Endothelial cell of umbilical vein (primary cell): ENCODE measurements around the gene ADNP. TPM values are rescaled to one million over a fixed set of nuclear protein-coding genes. Genes with fewer than 3 reads are reported as not detected.

ENCODE experiments used
- BruUV-seq: library from RNA; stranded (reverse); fragments of 400-500 nt; replicated peaks from 2 replicates; lab custom pipeline; 2021; lab: Mats Ljungman, UMichigan
- CTCF ChIA-PET: fragments of 300-600, 350-600 bp; sonication (Branson Sonifier 250); formaldehyde crosslinking; loops from one replicate; lab custom pipeline; 2021; ENCODE audit warnings: antibody characterized with exemption, inconsistent platforms; lab: Charles Lee
- POLR2A ChIA-PET: fragments of 300-600, 350-600 bp; sonication (Branson Sonifier 250); formaldehyde crosslinking; loops from one replicate; lab custom pipeline; 2021; ENCODE audit warnings: antibody characterized with exemption, inconsistent platforms; lab: Charles Lee
- DNase-seq: peaks from one replicate; pipeline ENCODE4 v3.0.0-alpha.2; 2011; ENCODE audit warnings: low read depth, low spot score
- FAIRE-seq: peaks from 2 replicates; lab custom pipeline; 2011; peaks lifted over from hg19 to GRCh38; lab: Jason Lieb, UNC
- H2AFZ ChIP-seq: 2 replicates; pipeline ENCODE4 v1.6.0; 2012; ENCODE audit warnings: low read depth, low read length, control low read depth, inconsistent platforms
- H3K27ac ChIP-seq: 2 replicates; pipeline ENCODE4 v1.5.1; 2011; ENCODE audit warnings: low read depth, mild to moderate bottlenecking, control low read depth, low read length, moderate library complexity; ENCODE audit not compliant: insufficient read depth
- H3K27me3 ChIP-seq, 2 experiments: 2 replicates each; pipeline versions ENCODE4 v1.6.0 to v1.6.1; 2011; ENCODE audit warnings: low read length in 2 of 2, mixed read lengths in 1 of 2; ENCODE audit not compliant: control insufficient read depth in 2 of 2, insufficient read depth in 2 of 2
- H3K36me3 ChIP-seq, 2 experiments: 2 replicates in 1 of 2; 3 replicates in 1 of 2; pipeline ENCODE4 v1.5.1; 2011; ENCODE audit warnings: low read length in 2 of 2, mild to moderate bottlenecking in 1 of 2, moderate library complexity in 1 of 2; ENCODE audit not compliant: control insufficient read depth in 2 of 2, insufficient read depth in 2 of 2; ENCODE audit errors: extremely low read depth in 1 of 2
- H3K4me1 ChIP-seq: 3 replicates; pipeline ENCODE4 v1.5.1; 2011; ENCODE audit warnings: mild to moderate bottlenecking, low read length; ENCODE audit not compliant: control insufficient read depth, insufficient read depth; ENCODE audit errors: extremely low read depth
- H3K4me2 ChIP-seq: 2 replicates; pipeline ENCODE4 v1.6.1; 2011; ENCODE audit warnings: low read length, control low read depth, mixed read lengths; ENCODE audit not compliant: insufficient read depth
- H3K4me3 ChIP-seq, 3 experiments: fragments of 200-600 bp in 1 of 3; sonication (generic), shearing (Covaris generic) in 1 of 3; replicated peaks in 1 of 3; 2 replicates each; pipeline ENCODE4 v1.5.1; 2011 to 2016; ENCODE audit warnings: control low read depth in 3 of 3, low read length in 3 of 3, mild to moderate bottlenecking in 2 of 3, inconsistent platforms in 1 of 3, low read depth in 1 of 3, moderate library complexity in 1 of 3; ENCODE audit not compliant: insufficient read depth in 1 of 3
- H3K79me2 ChIP-seq: 2 replicates; pipeline ENCODE4 v1.6.0; 2012; ENCODE audit warnings: low read length, inconsistent platforms; ENCODE audit not compliant: control insufficient read depth, insufficient read depth
- H3K9ac ChIP-seq: replicated peaks from 2 replicates; pipeline ENCODE3; 2011; ENCODE audit warnings: low read length, control low read depth; ENCODE audit not compliant: insufficient read depth; ENCODE audit errors: extremely low read depth
- H3K9me1 ChIP-seq: replicated peaks from 3 replicates; pipeline ENCODE4 v1.6.0; 2011; ENCODE audit warnings: mild to moderate bottlenecking, low read length; ENCODE audit not compliant: control insufficient read depth, insufficient read depth; ENCODE audit errors: extremely low read depth
- H3K9me3 ChIP-seq: replicated peaks from 2 replicates; pipeline ENCODE4 v1.5.1; 2012; ENCODE audit warnings: low read length, inconsistent platforms; ENCODE audit not compliant: control insufficient read depth, insufficient read depth
- H4K20me1 ChIP-seq: replicated peaks from 2 replicates; pipeline ENCODE3; 2011; ENCODE audit warnings: mild to moderate bottlenecking, low read length; ENCODE audit not compliant: control insufficient read depth, insufficient read depth; ENCODE audit errors: extremely low read depth
- CTCF ChIP-seq, 2 donors: IDR thresholded peaks; 1 replicate in 1 of 2; 2 replicates in 1 of 2; pipeline ENCODE4 v1.5.1; 2011; ENCODE audit warnings: low read length in 2 of 2, mild to moderate bottlenecking in 2 of 2, moderate library complexity in 2 of 2, control low read depth in 1 of 2, inconsistent platforms in 1 of 2, low read depth in 1 of 2; ENCODE audit not compliant: insufficient read depth in 1 of 2; ENCODE audit errors: extremely low read depth in 1 of 2
- EZH2 ChIP-seq: IDR thresholded peaks from 2 replicates; pipeline ENCODE4 v1.6.1; 2012; ENCODE audit warnings: borderline replicate concordance, low read depth, mild to moderate bottlenecking, moderate library complexity, low read length, inconsistent platforms; ENCODE audit not compliant: severe bottlenecking
- FOS ChIP-seq: IDR thresholded peaks from 2 replicates; pipeline ENCODE4 v1.6.1; 2011; ENCODE audit warnings: mild to moderate bottlenecking, low read length, moderate library complexity, borderline replicate concordance; ENCODE audit not compliant: insufficient read depth
- GATA2 ChIP-seq: IDR thresholded peaks from 2 replicates; pipeline ENCODE4 v1.7.0; 2011; ENCODE audit warnings: low read depth, mild to moderate bottlenecking, moderate library complexity, mixed read lengths, low read length; ENCODE audit not compliant: insufficient read length, insufficient read depth
- JUN ChIP-seq: IDR thresholded peaks from 2 replicates; pipeline ENCODE4 v1.6.1; 2011; ENCODE audit warnings: borderline replicate concordance, low read depth; ENCODE audit not compliant: insufficient read length, insufficient read depth
- MYC ChIP-seq: IDR thresholded peaks from one replicate; pipeline ENCODE4 v1.6.1; 2011; ENCODE audit warnings: mild to moderate bottlenecking, low read depth, low read length
- POLR2A ChIP-seq: IDR thresholded peaks from 2 replicates; pipeline ENCODE4 v1.6.1; 2012; ENCODE audit warnings: low read depth, mild to moderate bottlenecking, control low read depth, low read length
- POLR2AphosphoS5 ChIP-seq: IDR thresholded peaks from 2 replicates; pipeline ENCODE4 v1.6.1; 2012; ENCODE audit warnings: low read depth, mild to moderate bottlenecking, control low read depth, low read length, moderate library complexity; ENCODE audit not compliant: insufficient read depth
- dilution Hi-C: fragments of 300-500 bp; cut with MboI; formaldehyde crosslinking; loops from one replicate; pipeline ENCODE4 v1.15.0; 2019; ENCODE audit warnings: low sequenced_read_pairs; ENCODE audit not compliant: extremely low pct_ligation_motif_present
- intact Hi-C: fragments of 100-400 bp; cut with micrococcal nuclease; formaldehyde crosslinking; loops from one replicate; pipeline ENCODE4 v1.10.0; 2022
- polyA plus RNA-seq, 4 experiments: library from polyadenylated mRNA; depleted of rRNA in 3 of 4; stranded (reverse) in 3 of 4; unstranded in 1 of 4; fragments of >200 nt; gene quantifications; 2 replicates each; pipeline versions ENCODE4 v1.2.1 to v1.2.3, GENCODE V29; 2011 to 2012; ENCODE audit warnings: missing spikeins in 1 of 4
- total RNA-seq: library from RNA; stranded (reverse); gene quantifications from 2 replicates; pipeline ENCODE4 v1.2.3, GENCODE V29; 2021
- TF ChIP-seq, protein P1 (sequence below): IDR thresholded peaks from 2 replicates; pipeline ENCODE4 v1.6.1; 2011; ENCODE audit not compliant: insufficient read depth, insufficient read length

The ADNP gene
- total and polyA plus RNA-seq, 2 donors (not counting 3 experiments of a cell fraction or from before 2014, with no cell fraction given) = 17.8 to 66.0 TPM

GRCh38 chr20:50911716-50912115 lies 19.5 kb downstream of the ADNP start:
- Histone ChIP-seq H4K20me1 (peaks cover 34% of the 10 kb centered on the region), H3K9me1 (no peaks in the 10 kb centered on the region), H3K36me3 (peaks cover 0 to 10% of the 10 kb centered on the region in 2 experiments), H3K4me1 (peaks cover 34% of the 10 kb centered on the region), H3K27ac (no peak overlapping the region), H3K9ac (no peak overlapping the region), H3K9me3 (no peaks in the 10 kb centered on the region), H2AFZ (no peak overlapping the region), H3K27me3 (no peaks in the 10 kb centered on the region), H3K4me2 (no peak overlapping the region), H3K4me3 (no peak overlapping the region), H3K79me2 (peaks cover 98% of the 10 kb centered on the region)
- POLR2A ChIA-PET = no interaction called here
- TF ChIP-seq, protein P1, sequence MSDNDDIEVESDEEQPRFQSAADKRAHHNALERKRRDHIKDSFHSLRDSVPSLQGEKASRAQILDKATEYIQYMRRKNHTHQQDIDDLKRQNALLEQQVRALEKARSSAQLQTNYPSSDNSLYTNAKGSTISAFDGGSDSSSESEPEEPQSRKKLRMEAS = no peak
- TF ChIP-seq POLR2A = no peak
- TF ChIP-seq JUN = no peak
- no peak for TF ChIP-seq EZH2
- TF ChIP-seq MYC = no peak
- intact Hi-C loops (no loop called here), dilution Hi-C loops (no loop called here)
- CTCF ChIA-PET = interaction anchor here (1.1 to 2.2 kb wide), 3 partner anchors 17 to 117 kb away, joined by 4 to 7 read pairs (median 5); partner anchors contain the start of gene BCAS4
- no peak for FAIRE-seq
- no peak for DNase-seq
- no TSS peak for BruUV-seq

GRCh38 chr20:50911030-50911429 lies 20.2 kb downstream of the ADNP start:
- H3K79me2 ChIP-seq = peaks cover 98% of the 10 kb centered on the region
- no TSS peak for BruUV-seq
- H3K9me3 ChIP-seq = no peaks in the 10 kb centered on the region
- POLR2A ChIA-PET = no interaction called here
- no peak overlapping the region for H3K4me3 ChIP-seq
- no peak overlapping the region for H3K4me2 ChIP-seq
- H3K9me1 ChIP-seq = no peaks in the 10 kb centered on the region
- TF ChIP-seq FOS = no peak
- TF ChIP-seq GATA2 = no peak
- TF ChIP-seq, protein P1 = no peak
- no peak for TF ChIP-seq JUN
- no peak for TF ChIP-seq POLR2A
- no peak for TF ChIP-seq EZH2
- TF ChIP-seq CTCF (IDR thresholded peaks at IDR 0.05; ENCODE audit: extremely low read depth in 1 of 2, insufficient read depth in 1 of 2, low read depth in 1 of 2, low read length in 2 of 2) = no peak
- no peak for TF ChIP-seq POLR2AphosphoS5
- TF ChIP-seq MYC = no peak
- peaks cover 32% of the 10 kb centered on the region for H4K20me1 ChIP-seq
- H3K27ac ChIP-seq = no peak overlapping the region
- no peak overlapping the region for H3K9ac ChIP-seq
- CTCF ChIA-PET = interaction anchor here (2.1 to 2.2 kb wide), 2 partner anchors 12 to 116 kb away, joined by 5 to 7 read pairs; partner anchors contain the start of gene BCAS4
- dilution Hi-C loops = no loop called here
- DNase-seq (no peak), FAIRE-seq (no peak)
- peaks cover 0 to 10% of the 10 kb centered on the region in 2 experiments for H3K36me3 ChIP-seq
- H3K27me3 ChIP-seq = no peaks in the 10 kb centered on the region
- peaks cover 27% of the 10 kb centered on the region for H3K4me1 ChIP-seq
- intact Hi-C loops = no loop called here
- H2AFZ ChIP-seq = no peak overlapping the region
